Ascending aorta (tissue), 2 donors: ENCODE data around the gene CARD19. TPM values are rescaled to one million over a fixed set of nuclear protein-coding genes. Genes with fewer than 3 reads are reported as not detected.

ENCODE experiments used
- DNase-seq, 2 donors: peaks; one replicate each; pipeline ENCODE4 v3.0.0-alpha.2; 2019; ENCODE audit warnings: low spot score in 2 of 2
- H3K27ac ChIP-seq, 2 donors: fragments of 200-600 bp; sonication (generic); one replicate each; pipeline ENCODE4 v1.5.1; 2016 to 2017; ENCODE audit warnings: mild to moderate bottlenecking in 1 of 2
- H3K27me3 ChIP-seq: fragments of 200-600 bp; sonication (generic); one replicate; pipeline ENCODE4 v1.5.1; 2017
- H3K36me3 ChIP-seq, 2 donors: fragments of 200-600 bp; sonication (generic); one replicate each; pipeline ENCODE4 v1.5.1; 2016
- H3K4me1 ChIP-seq, 2 donors: fragments of 200-600 bp; sonication (generic); one replicate each; pipeline ENCODE4 v1.5.1; 2016 to 2017; ENCODE audit warnings: mild to moderate bottlenecking in 1 of 2
- H3K4me3 ChIP-seq, 2 donors: fragments of 200-600 bp; sonication (generic); one replicate each; pipeline ENCODE4 v1.5.1; 2016 to 2017; ENCODE audit warnings: mild to moderate bottlenecking in 1 of 2
- H3K9me3 ChIP-seq, 2 donors: fragments of 200-600 bp; sonication (generic); one replicate each; pipeline ENCODE4 v1.5.1; 2016
- CTCF ChIP-seq, 3 experiments: fragments of 200-600 bp in 2 of 3; fragments of 450-650 bp in 1 of 3; sonication (generic) in 2 of 3; IDR thresholded peaks; one replicate each; pipeline ENCODE4 v1.5.1; 2016 to 2019; ENCODE audit warnings: antibody characterized with exemption in 3 of 3, mild to moderate bottlenecking in 1 of 3, moderate library complexity in 1 of 3
- intact Hi-C: fragments of 100-400 bp; cut with DNase I; formaldehyde crosslinking; loops from one replicate; pipeline ENCODE4 v1.15.1; 2023
- total RNA-seq: library from RNA; depleted of rRNA; stranded (reverse); fragments of >200 nt; gene quantifications from one replicate; pipeline ENCODE4 v1.1.0, GENCODE V29; 2016

The CARD19 gene
- total RNA-seq, 1 donor from 2014 or later = 212 TPM

- Histone ChIP-seq H3K27me3 (no peaks in the 10 kb centered on the region), H3K9me3 (no peaks in the 10 kb centered on the region), H3K27ac (no peak overlapping the region), H3K4me1 (peaks cover 9 to 15% of the 10 kb centered on the region in 2 donors), H3K4me3 (no peak overlapping the region), H3K36me3 (peaks cover 0 to 11% of the 10 kb centered on the region in 2 donors)
- no peak for TF ChIP-seq CTCF (IDR thresholded peaks at IDR 0.05)
- intact Hi-C loops = no loop called here
- no peak for DNase-seq
Observed at GRCh38 chr9:93076792-93077128, 19.3 kb upstream of the CARD19 start.

DNA sequence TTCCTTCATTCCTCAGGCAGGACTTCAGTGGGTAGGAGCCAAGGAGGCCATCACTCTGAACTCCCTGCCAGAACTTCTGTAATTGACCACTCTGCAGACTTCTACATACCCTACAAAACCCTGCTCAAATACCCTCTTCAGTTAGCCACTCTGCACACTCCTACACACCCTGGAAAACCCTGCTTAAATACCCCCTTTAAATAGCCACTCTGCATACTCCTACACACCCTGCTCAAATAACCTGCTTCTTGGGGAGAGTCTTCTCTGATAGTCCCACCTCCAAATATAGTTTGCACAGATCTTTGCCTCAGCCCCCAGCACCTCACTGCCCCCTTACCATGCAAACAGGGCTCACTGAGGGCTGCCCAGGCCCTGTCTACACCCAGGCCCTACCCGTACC lies 18.6 kb upstream of the CARD19 start:
- no peak for TF ChIP-seq CTCF (IDR thresholded peaks at IDR 0.05)
- Histone ChIP-seq H3K9me3 (no peaks in the 10 kb centered on the region), H3K4me1 (peaks cover 5 to 9% of the 10 kb centered on the region in 2 donors), H3K4me3 (no peak overlapping the region), H3K27me3 (no peaks in the 10 kb centered on the region), H3K27ac (no peak overlapping the region), H3K36me3 (peaks cover 0 to 11% of the 10 kb centered on the region in 2 donors)
- intact Hi-C loops = no loop called here
- no peak for DNase-seq

GRCh38 chr9:93077811-93078210 lies 18.2 kb upstream of the CARD19 start:
- H3K4me1 ChIP-seq = peaks cover under 1 to 5% of the 10 kb centered on the region in 2 donors
- H3K27me3 ChIP-seq = no peaks in the 10 kb centered on the region
- no peak for DNase-seq
- intact Hi-C loops = no loop called here
- TF ChIP-seq CTCF (IDR thresholded peaks at IDR 0.05) = no peak
- peaks cover 0 to 11% of the 10 kb centered on the region in 2 donors for H3K36me3 ChIP-seq
- H3K9me3 ChIP-seq = no peaks in the 10 kb centered on the region
- H3K27ac ChIP-seq = no peak overlapping the region
- no peak overlapping the region for H3K4me3 ChIP-seq

- DNase-seq = peak in 1 of 2 donors; percentile 50
- intact Hi-C loops = no loop called here
- Histone ChIP-seq H3K27ac (no peak overlapping the region), H3K9me3 (no peaks in the 10 kb centered on the region), H3K27me3 (no peaks in the 10 kb centered on the region), H3K36me3 (peaks cover 0 to 12% of the 10 kb centered on the region in 2 donors), H3K4me3 (no peak overlapping the region), H3K4me1 (peaks cover 0 to 2% of the 10 kb centered on the region in 2 donors)
- no peak for TF ChIP-seq CTCF (IDR thresholded peaks at IDR 0.05)
Observed at GRCh38 chr9:93079371-93079770, 16.6 kb upstream of the CARD19 start.

- intact Hi-C loops = no loop called here
- peak in 1 of 2 donors; percentile 55 for DNase-seq
- Histone ChIP-seq H3K9me3 (no peaks in the 10 kb centered on the region), H3K27ac (no peak overlapping the region), H3K36me3 (peaks cover 0 to 17% of the 10 kb centered on the region in 2 donors), H3K4me1 (no peaks in the 10 kb centered on the region), H3K27me3 (no peaks in the 10 kb centered on the region), H3K4me3 (no peak overlapping the region)
- no peak for TF ChIP-seq CTCF (IDR thresholded peaks at IDR 0.05)
Observed at GRCh38 chr9:93080406-93080805, 15.6 kb upstream of the CARD19 start.

DNA sequence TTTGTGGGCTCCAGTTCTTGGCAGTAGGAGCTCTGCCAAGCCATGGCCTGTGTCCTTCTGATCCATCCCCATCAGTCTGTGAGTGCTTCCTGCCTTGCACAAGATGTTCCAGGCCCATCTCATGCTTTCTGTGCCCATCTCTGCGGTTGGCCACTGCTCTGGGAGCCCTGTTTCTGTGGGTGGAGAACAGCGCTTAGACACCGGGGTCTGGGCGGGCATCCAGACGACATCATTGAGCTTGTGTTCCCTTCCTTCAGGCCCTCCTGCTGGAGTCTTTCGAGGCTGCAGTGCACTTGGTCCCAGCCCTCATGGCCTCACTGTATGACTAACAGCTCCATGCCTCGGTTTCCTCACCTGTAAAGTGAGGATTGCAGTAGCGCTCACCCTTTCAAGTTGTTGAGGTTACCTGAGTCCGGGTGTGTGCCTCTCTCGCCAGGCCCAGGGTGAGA lies 14.9 kb upstream of the CARD19 start:
- Histone ChIP-seq H3K4me1 (no peaks in the 10 kb centered on the region), H3K36me3 (peaks cover 0 to 17% of the 10 kb centered on the region in 2 donors), H3K27ac (no peak overlapping the region), H3K9me3 (no peaks in the 10 kb centered on the region), H3K4me3 (no peak overlapping the region), H3K27me3 (no peaks in the 10 kb centered on the region)
- no peak for TF ChIP-seq CTCF (IDR thresholded peaks at IDR 0.05)
- intact Hi-C loops = no loop called here
- peak in 1 of 2 donors; percentile 52 for DNase-seq
